HG02884 (cell line): ENCODE results near the gene CXXC1.
A peak's percentile ranks its signal among the peaks of the same experiment; 100 is the strongest.
"Not testable (repeated sequence)": the region's sequence is repeated elsewhere in the genome, so short reads cannot be mapped to it uniquely, and the experiment has no call there.

Experiments
- ATAC-seq: cut with Tn5 transposase; IDR thresholded peaks from one replicate; pipeline ENCODE4 v1.9.1; 2021; ENCODE audit warnings: mild to moderate bottlenecking, moderate library complexity; ENCODE audit not compliant: unreplicated experiment

CXXC1 gene

DNA sequence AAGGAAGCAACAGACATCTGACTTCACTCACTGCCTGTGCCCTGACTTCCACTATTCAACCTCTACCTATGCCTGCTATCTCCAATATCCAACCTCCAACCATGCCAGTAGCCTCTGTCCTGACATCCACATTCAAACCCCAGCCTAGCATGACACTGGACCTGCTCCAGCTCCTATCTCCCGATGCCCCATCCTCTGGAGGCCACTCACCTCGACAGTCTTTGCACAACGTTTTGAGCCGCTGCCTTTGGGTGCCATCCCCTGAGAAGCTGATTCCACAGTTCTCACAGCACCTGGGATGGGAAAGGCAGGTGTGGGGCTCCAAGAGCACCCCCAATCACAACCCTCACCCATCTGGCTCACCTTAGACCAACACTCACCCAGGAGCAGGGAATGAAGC lies 11.0 kb downstream of the CXXC1 start:
- ATAC-seq = no peak

DNA sequence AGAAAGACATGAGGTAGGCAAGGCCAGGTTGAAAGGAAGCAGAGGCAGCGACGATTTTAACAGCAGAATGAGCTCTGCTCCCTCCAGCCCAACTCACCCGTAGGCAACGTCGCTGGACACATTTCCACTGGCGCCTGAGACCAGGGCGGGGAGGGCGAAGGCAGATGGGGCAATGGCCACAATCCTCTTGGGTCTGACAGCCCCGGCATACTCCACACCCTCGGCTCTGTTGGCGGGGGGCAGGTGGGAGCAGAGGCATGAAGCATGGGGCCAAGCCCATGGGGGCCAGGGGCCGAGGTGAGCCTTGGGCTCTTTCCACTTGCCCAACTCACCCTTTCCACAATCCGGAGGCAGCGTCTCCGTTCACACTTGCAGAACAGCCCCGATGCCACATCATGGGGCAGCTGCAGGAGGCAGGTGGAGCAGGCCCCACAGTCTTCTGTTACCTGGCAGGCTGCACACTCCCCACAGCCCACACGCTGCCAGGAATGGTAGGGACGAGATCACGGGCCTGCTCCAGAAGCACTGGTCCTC lies 11.9 kb downstream of the CXXC1 start:
- ATAC-seq = no peak

DNA sequence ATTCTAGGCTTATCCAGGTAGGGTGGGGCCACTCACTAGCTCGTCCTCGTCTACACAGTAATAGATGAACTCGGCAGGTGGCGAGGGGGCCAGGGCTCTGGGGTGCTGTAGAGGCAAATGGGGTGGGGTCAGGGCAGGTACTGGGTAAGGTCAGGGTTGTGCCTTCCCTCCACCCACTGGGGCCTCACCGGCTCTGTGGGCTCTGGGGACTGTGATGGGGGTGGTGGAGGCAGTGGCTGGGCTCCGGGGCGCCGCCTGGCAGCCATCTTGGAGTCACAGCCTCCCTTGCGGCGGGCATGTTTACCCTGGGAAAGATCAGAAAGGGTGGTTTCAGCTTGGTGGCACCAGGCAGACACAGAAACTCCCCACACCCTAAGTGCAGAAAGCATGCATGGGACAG lies 12.6 kb downstream of the CXXC1 start:
- no peak for ATAC-seq

DNA sequence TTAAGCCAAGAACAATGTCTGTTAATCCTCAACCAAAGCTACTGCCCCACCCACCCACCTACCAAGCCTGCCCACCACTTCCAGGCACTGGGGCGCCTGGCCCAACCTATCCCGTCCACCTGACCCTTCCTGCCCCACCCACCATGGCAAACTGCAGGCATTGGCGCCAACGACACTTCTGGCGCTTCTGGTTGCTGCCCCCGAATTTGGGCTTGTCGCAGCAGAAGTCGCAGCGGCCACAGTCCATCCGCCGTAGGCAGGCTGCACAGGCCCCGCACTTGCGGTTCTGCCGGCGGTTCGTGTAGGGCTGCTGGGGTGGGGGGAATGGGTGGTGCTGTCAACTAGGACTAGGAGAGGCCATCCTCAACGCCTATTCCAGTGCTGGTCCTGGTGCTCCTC lies 13.4 kb downstream of the CXXC1 start:
- ATAC-seq = no peak

DNA sequence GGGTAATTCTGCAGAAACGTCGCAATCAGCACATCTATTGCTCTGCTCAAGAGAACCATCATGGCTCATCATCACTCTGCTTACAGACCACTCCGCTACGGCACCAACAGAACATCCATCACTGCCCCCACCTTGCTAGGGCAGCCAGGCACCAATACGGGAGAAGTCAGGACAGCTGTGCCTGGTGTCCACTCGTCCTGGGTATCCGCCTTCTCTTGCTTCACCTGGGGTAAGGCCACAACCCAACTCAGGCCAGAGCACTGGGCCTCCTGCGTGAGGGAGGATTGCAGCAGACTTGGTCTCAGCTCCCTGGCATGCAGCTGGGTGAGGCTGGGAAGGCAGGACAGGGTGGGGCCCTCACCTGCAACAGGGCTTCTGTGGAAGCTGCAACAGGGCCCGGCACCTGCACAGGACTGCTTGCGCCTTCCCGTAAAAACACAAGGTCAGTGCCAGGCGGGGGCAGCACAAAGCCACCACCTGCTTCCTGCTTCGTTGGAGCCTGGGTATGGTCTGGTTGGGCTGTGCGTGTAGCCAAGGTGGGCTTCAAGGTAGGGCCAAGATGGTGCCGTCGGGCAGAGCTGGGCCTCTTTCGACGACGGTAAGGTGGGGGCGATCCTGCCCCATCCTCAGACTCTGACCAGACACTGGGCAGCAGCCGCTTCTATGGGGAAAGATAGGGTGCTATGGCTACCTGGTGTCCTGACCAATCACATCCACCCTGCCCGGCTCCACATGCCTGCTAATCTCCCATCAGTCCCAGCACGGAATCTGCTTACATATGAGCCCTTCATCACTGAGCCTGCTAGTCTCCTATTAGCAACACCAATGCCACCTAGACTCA lies 14.1 kb downstream of the CXXC1 start:
- no peak for ATAC-seq

DNA sequence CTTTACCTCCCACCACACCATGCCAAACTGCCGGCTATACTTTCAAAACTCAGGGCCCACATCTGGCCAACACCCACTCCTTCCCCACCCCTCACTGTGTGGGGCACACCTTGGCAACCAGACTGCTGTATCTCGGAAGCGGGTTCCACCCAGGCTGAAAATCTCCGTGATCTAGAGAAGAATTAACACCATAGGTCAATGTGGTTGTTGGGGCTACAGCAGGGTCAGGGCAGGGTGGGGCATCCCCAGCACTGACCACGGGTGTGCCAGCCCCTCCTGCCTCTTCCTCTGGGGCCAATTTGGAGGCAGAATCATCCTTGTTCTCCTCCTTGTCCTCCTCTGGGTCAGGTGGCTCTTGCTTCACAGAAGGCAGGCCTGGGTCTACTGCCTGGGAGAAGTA lies 14.9 kb downstream of the CXXC1 start:
- ATAC-seq = no peak

DNA sequence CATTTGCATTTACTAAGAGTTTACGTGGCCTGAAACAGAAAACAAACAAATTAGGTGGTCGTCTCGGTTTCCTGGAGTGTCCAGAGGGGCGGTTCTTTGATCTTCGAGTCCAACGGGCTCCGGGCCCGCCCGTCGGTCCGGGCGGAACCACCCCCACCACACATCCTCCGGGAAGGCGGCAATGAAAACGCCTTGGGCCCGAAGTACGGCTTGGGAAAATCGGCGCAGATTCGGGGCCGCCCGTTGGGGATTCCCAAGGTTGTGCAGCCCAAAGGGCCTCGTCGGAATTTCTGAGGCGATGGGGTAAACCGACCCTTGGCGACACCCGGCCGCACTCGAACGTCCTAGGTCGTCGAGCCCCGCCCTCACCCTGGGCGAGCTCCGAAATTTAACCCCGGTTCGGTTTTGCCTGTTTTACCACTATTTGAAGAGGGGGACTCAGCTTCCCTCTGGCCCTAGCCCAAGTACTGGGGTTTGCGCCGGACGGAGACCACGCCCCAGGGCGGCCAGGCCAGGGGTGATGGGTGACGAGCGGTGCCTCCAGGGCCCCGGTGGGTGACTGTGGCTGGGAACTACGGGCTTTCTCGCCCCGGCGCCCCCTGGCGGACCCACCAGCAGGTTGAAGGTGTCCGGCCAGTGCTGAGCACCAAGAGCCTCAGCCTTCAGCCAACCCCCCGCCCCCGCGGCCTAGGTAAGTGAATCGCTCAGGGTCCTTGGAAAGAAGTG lies 19.3 kb downstream of the CXXC1 start:
- ATAC-seq = peak; percentile 70

DNA sequence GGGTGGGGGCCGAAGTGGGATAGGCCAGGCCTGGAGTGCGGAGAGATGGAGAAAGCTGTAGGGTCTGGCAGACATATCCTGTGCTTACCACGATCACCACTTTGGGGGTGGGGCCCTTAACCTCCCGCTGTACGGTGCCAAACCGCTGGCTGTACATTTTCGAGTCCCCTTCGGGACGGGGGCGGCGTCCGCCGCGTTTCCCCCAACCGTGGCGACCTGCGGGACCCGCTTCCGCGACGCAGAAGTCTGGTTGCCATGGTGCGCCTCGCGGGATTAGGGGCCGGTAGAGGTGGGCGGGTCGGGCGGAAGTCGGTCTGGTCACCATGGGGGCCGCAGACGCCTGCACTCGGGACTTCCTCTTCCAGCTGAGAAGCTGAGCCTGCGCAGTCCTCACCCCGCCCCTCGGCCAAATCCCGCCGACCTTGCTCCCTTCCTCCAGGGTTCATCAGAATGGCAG lies 21.2 kb downstream of the CXXC1 start, which contains the start of gene CFAP53:
Gene CFAP53 (minus strand): TSS at position 248 of the 457 bp plus-strand sequence. CDS start 91 bp downstream, at position 157.
- ATAC-seq = peak; percentile 79

DNA sequence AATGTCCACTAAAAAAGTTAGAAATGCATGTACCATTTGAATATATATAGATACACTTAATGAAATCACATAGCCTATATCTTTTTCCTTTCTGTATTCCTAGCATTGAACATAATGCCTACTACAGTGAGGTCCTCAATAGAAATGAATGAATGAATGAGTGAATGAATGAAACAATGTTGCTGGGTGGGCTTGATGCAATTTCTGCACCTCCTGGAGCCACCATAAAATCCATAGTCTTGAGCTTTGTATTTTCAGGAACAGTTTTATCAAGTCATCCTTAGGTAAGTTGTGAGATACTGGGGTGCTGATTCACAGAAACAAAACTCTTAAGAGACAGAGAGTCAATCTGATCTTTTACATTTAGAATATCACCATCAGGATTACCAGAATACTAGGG lies 24.5 kb downstream of the CXXC1 start:
- ATAC-seq = no peak

DNA sequence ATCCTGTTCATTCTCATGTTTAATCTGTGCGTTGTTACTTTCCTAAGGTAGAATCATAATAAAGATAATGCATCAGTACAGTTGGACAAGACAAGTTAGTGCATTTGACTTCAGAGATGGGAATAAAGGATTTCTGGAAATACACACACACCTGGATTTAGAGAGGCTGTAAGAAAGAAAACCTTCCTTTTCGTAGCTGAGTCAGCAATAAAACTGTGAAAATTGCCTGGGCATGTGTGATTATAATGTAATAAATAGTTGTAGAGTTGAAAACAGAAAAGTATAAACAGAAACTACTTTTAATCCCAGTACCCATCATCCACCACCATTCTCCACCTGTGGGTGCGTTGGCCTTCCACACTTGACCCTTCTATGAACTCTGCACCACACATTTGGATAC lies 36.6 kb downstream of the CXXC1 start:
- ATAC-seq = no peak

DNA sequence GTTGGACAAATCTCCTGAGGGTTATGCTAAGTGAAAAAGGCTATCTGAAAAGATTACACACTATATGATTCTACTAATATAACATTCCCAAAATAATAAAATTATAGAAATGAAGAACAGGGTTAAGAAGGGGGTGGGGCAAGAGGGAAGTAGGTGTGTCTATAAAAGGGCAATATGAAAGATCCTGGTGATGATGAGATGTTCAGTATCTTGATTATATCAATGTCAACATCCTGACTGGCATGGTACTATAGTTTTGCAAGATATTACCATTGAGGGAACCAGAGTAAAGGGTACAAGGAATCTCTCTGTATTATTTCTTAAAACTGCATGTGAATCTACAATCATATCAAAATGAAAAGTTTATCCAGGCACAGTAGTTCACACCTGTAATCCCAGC lies 37.9 kb downstream of the CXXC1 start:
- no peak for ATAC-seq

DNA sequence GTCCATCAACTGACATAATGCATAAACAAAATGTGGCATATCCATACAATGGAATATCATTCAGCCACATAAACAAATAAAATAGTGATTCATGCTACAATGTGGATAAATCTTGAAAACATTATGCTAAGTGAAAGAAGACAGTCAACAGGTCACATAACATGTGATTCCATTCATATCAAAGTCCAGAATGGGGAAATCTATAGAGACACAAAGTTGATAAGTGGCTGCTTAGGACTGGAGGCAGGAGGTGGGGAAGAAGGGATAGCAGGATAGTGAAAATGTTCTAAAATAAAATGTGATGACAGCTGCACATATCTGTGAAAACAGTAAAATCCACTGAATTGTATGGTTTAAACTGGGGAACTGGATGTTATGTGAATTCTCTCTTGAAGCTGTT lies 39.9 kb downstream of the CXXC1 start:
- ATAC-seq = no peak

DNA sequence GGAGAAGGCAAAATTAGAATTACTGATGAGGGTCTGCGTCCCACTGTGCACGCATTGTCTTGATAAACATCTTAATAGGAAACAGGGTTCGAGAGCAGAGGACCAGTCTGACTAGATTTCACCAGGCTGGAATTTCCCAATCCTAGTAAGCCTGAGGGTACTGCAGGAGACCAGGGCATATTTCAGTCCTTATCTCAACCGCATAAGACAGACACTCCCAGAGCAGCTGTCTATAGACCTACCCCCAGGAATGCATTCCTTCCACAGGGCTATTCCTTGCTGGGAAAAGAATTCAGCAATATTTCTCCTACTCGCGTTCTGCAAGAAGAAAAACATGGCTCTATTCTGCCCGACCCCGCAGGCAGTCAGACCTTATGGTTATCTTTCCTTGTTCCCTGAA lies 45.7 kb downstream of the CXXC1 start:
- ATAC-seq = not testable (repeated sequence)

DNA sequence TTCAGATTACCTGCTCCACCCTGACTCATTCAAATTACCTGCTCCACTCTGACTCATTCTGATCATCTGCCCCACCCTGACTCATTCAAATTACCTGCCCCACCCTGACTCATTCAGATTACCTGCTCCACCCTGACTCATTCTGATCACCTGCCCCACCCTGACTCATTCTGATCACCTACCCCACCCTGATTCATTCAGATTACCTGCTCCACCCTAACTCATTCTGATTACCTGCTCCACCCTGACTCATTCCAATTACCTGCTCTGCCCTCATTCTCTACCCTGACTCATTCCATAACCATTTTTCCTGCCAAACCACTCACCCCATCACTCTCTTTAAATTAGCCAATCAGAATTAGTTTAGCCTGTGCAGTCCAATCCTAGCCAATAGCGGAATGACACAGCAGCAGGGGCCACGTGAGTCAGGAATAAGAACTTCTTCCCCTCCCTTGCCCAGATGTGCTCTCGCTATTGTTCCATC lies 47.4 kb downstream of the CXXC1 start:
- ATAC-seq = no peak

DNA sequence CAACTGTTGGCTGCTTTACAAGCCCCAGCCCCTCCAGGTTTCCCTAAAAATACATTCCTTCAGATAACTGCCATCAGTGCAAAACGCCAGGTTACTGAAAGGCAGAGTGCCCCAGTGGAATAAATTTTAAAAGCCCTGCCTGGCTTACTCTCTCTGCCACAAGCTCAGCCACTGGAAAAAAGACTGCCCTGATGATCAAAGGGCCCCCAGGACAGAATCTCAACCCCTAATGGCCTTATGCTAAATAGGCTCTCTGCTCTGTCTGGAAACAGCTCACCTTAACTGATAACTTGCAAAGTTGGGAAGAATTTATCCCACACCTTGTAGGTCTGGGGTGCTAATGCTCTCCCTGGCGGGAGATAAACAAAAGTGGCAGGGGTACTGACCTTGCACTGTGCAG lies 55.1 kb downstream of the CXXC1 start:
- ATAC-seq = no peak
